Globus pallidus (tissue), 1 donor: ENCODE measurements around the gene PCDH9.
"Not testable (repeated sequence)": the region's sequence is repeated elsewhere in the genome, so short reads cannot be mapped to it uniquely, and the experiment has no call there.

Experiments used
- DNase-seq: peaks from one replicate; pipeline ENCODE4 v3.0.0-alpha.2; 2015; ENCODE audit warnings: low spot score

Gene PCDH9

GRCh38 chr13:66896933-66897332 lies 333.2 kb downstream of the PCDH9 start:
- DNase-seq, result no peak

- no peak for DNase-seq
Measured at GRCh38 chr13:66895780-66896179, 334.4 kb downstream of the PCDH9 start.

GRCh38 chr13:66895320-66895719 lies 334.8 kb downstream of the PCDH9 start:
- no peak for DNase-seq

- DNase-seq, result no peak
Measured at GRCh38 chr13:66888698-66889097, 341.4 kb downstream of the PCDH9 start.

- DNase-seq, result peak; percentile 82
Measured at GRCh38 chr13:66887088-66887487, 343.0 kb downstream of the PCDH9 start.

- DNase-seq, result peak; percentile 92
Measured at GRCh38 chr13:66886264-66886663, 343.9 kb downstream of the PCDH9 start.

GRCh38 chr13:66881170-66881569 lies 349.0 kb downstream of the PCDH9 start:
- not testable (repeated sequence) for DNase-seq

- DNase-seq, result peak; percentile 71
Measured at GRCh38 chr13:66879988-66880387, 350.1 kb downstream of the PCDH9 start.

- no peak for DNase-seq
Measured at GRCh38 chr13:66875264-66875663, 354.9 kb downstream of the PCDH9 start.

GRCh38 chr13:66864627-66865026 lies 365.5 kb downstream of the PCDH9 start:
- DNase-seq, result no peak

- no peak for DNase-seq
Measured at GRCh38 chr13:66860878-66861417, 369.2 kb downstream of the PCDH9 start.

GRCh38 chr13:66859934-66860877 lies 369.9 kb downstream of the PCDH9 start:
- DNase-seq, result no peak

GRCh38 chr13:66859078-66859477 lies 371.1 kb downstream of the PCDH9 start:
- DNase-seq, result no peak

GRCh38 chr13:66858163-66858562 lies 372.0 kb downstream of the PCDH9 start:
- no peak for DNase-seq

- DNase-seq, result no peak
Measured at GRCh38 chr13:66855131-66855530, 375.0 kb downstream of the PCDH9 start.

- DNase-seq, result no peak
Measured at GRCh38 chr13:66853564-66853963, 376.6 kb downstream of the PCDH9 start.

- DNase-seq, result no peak
Measured at GRCh38 chr13:66849706-66850105, 380.4 kb downstream of the PCDH9 start.

- DNase-seq, result no peak
Measured at GRCh38 chr13:66847541-66847940, 382.6 kb downstream of the PCDH9 start.

GRCh38 chr13:66845393-66845792 lies 384.7 kb downstream of the PCDH9 start:
- DNase-seq, result no peak

- no peak for DNase-seq
Measured at GRCh38 chr13:66844933-66845332, 385.2 kb downstream of the PCDH9 start.

GRCh38 chr13:66842766-66843165 lies 387.4 kb downstream of the PCDH9 start:
- DNase-seq, result no peak

GRCh38 chr13:66840621-66841020 lies 389.5 kb downstream of the PCDH9 start:
- DNase-seq, result no peak

- DNase-seq, result no peak
Measured at GRCh38 chr13:66837246-66837645, 392.9 kb downstream of the PCDH9 start.
